Activated CD8-positive, alpha-beta T cell treated with anti-CD3 and anti-CD28 coated beads for 36 hours (primary cell): Measurements from ENCODE around the gene AMOT. TPM values are rescaled to one million over a fixed set of nuclear protein-coding genes. Genes with fewer than 3 reads are reported as not detected.

Experiments
- ATAC-seq: fragments of 200-7000 bp; cut with Tn5 transposase; one replicate; pipeline ENCODE4 v1.10.0; 2021; ENCODE audit warnings: mild to moderate bottlenecking, moderate library complexity
- CTCF ChIA-PET: fragments of 350-600 bp; sonication (Branson Sonifier 250); formaldehyde crosslinking; loops from one replicate; lab custom pipeline; 2021; ENCODE audit warnings: antibody characterized with exemption; lab: Charles Lee
- POLR2A ChIA-PET: fragments of 350-600 bp; sonication (Branson Sonifier 250); formaldehyde crosslinking; loops from one replicate; lab custom pipeline; 2021; ENCODE audit warnings: antibody characterized with exemption; lab: Charles Lee
- DNase-seq: peaks from one replicate; pipeline ENCODE4 v3.0.0-alpha.2; 2020
- H3K27ac Mint-ChIP-seq: one replicate; pipeline ENCODE4 v1.8.0; 2021; ENCODE audit warnings: mild to moderate bottlenecking, mixed read lengths
- H3K27me3 Mint-ChIP-seq: one replicate; pipeline ENCODE4 v1.8.0; 2021; ENCODE audit warnings: mixed read lengths
- H3K36me3 Mint-ChIP-seq: one replicate; pipeline ENCODE4 v1.8.0; 2021; ENCODE audit warnings: low read depth, mixed read lengths
- H3K4me1 Mint-ChIP-seq: one replicate; pipeline ENCODE4 v1.8.0; 2021; ENCODE audit warnings: low read depth, mixed read lengths
- H3K4me3 Mint-ChIP-seq: one replicate; pipeline ENCODE4 v1.8.0; 2021; ENCODE audit warnings: mild to moderate bottlenecking, moderate library complexity, mixed read lengths
- H3K9me3 Mint-ChIP-seq: one replicate; pipeline ENCODE4 v1.8.0; 2021; ENCODE audit warnings: mixed read lengths
- intact Hi-C: fragments of 100-400 bp; cut with micrococcal nuclease; formaldehyde crosslinking; loops from one replicate; pipeline ENCODE4 v1.10.0; 2022
- total RNA-seq, 2 experiments: library from RNA; stranded (reverse); gene quantifications; one replicate each; pipeline ENCODE4 v1.2.3, GENCODE V29; 2021
- TF ChIP-seq, protein P1 (sequence below): fragments of 200-600 bp; IDR thresholded peaks from one replicate; pipeline ENCODE4 v1.8.0; 2022; ENCODE audit warnings: antibody characterized with exemption, mild to moderate bottlenecking

Gene AMOT
- total RNA-seq, 2 experiments from 2014 or later = 1.1 to 1.8 TPM

DNA sequence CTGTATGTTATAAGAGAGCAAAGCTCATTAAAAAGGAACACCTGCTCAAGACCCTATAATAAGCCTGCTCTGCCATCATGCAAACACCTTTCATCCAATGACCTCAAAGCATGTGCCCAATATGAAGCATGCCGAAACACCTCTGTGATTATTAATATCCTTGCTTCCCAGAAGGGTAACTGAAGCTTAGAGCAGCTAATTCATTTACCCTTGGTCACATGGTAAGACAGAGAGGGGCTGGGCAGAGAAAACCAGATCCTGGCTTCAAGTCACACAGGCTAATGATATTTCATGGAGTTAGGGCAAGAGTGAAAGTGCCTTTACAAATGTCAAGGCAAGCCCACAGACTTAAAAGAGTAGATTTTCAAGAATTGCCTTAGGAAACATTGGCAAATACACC is 5.6 kb downstream of the AMOT start:
- CTCF ChIA-PET = no interaction called here
- Mint-ChIP-seq H3K9me3 (no peaks in the 10 kb centered on the region), H3K27me3 (peaks cover 3% of the 10 kb centered on the region), H3K4me1 (no peaks in the 10 kb centered on the region), H3K4me3 (no peak overlapping the region), H3K27ac (no peak overlapping the region), H3K36me3 (no peaks in the 10 kb centered on the region)
- TF ChIP-seq, protein P1, sequence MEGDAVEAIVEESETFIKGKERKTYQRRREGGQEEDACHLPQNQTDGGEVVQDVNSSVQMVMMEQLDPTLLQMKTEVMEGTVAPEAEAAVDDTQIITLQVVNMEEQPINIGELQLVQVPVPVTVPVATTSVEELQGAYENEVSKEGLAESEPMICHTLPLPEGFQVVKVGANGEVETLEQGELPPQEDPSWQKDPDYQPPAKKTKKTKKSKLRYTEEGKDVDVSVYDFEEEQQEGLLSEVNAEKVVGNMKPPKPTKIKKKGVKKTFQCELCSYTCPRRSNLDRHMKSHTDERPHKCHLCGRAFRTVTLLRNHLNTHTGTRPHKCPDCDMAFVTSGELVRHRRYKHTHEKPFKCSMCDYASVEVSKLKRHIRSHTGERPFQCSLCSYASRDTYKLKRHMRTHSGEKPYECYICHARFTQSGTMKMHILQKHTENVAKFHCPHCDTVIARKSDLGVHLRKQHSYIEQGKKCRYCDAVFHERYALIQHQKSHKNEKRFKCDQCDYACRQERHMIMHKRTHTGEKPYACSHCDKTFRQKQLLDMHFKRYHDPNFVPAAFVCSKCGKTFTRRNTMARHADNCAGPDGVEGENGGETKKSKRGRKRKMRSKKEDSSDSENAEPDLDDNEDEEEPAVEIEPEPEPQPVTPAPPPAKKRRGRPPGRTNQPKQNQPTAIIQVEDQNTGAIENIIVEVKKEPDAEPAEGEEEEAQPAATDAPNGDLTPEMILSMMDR = no peak
- no peak for ATAC-seq
- POLR2A ChIA-PET = no interaction called here
- DNase-seq = no peak
- intact Hi-C loops = no loop called here

- H3K4me1 Mint-ChIP-seq = no peaks in the 10 kb centered on the region
- ChIA-PET POLR2A (no interaction called here), CTCF (no interaction called here)
- no peaks in the 10 kb centered on the region for H3K36me3 Mint-ChIP-seq
- DNase-seq (no peak), ATAC-seq (no peak)
- H3K4me3 Mint-ChIP-seq = no peak overlapping the region
- H3K27ac Mint-ChIP-seq = no peak overlapping the region
- TF ChIP-seq, protein P1 = no peak
- intact Hi-C loops = no loop called here
- H3K9me3 Mint-ChIP-seq = no peaks in the 10 kb centered on the region
- no peaks in the 10 kb centered on the region for H3K27me3 Mint-ChIP-seq
These were observed 6.4 kb downstream of the AMOT start for GRCh38 chrX:112834031-112834845.

GRCh38 chrX:112832481-112833095 is 8.0 kb downstream of the AMOT start:
- POLR2A ChIA-PET = no interaction called here
- H3K4me3 Mint-ChIP-seq = no peak overlapping the region
- CTCF ChIA-PET = no interaction called here
- H3K36me3 Mint-ChIP-seq = no peaks in the 10 kb centered on the region
- H3K9me3 Mint-ChIP-seq = no peaks in the 10 kb centered on the region
- no peaks in the 10 kb centered on the region for H3K27me3 Mint-ChIP-seq
- DNase-seq = no peak
- no peaks in the 10 kb centered on the region for H3K4me1 Mint-ChIP-seq
- TF ChIP-seq, protein P1 = no peak
- intact Hi-C loops = no loop called here
- ATAC-seq = no peak
- H3K27ac Mint-ChIP-seq = no peak overlapping the region

DNA sequence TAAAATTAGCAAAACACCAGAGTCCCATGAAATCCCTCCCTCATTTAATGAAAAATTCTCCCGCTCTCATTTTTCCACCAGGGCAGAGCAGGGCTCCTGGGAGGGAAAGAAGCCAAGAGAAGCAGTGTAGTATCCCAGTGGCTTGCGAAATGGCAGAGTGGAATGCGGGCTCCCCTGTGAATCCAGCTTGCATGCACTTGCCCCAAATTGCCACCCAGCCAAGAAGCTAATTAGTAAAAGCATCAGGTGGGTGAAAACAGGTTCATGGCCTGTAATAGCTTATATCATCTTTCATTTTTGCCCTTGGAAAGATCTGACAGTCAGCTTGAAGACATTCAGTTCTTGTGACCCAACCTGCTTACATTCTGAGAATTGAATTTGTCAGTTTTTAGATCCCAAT is 10.1 kb downstream of the AMOT start:
- H3K4me3 Mint-ChIP-seq = no peak overlapping the region
- ATAC-seq (no peak), DNase-seq (no peak)
- no peak overlapping the region for H3K27ac Mint-ChIP-seq
- H3K27me3 Mint-ChIP-seq = no peaks in the 10 kb centered on the region
- intact Hi-C loops = no loop called here
- ChIA-PET POLR2A (no interaction called here), CTCF (no interaction called here)
- no peaks in the 10 kb centered on the region for H3K36me3 Mint-ChIP-seq
- H3K4me1 Mint-ChIP-seq = no peaks in the 10 kb centered on the region
- H3K9me3 Mint-ChIP-seq = no peaks in the 10 kb centered on the region
- TF ChIP-seq, protein P1 = no peak

GRCh38 chrX:112827292-112827903 is 13.2 kb downstream of the AMOT start:
- ChIA-PET POLR2A (interaction anchor here (0.6 kb wide), 1 partner anchor 1601 kb away, joined by 3 read pairs; no protein-coding TSS in a partner anchor), CTCF (no interaction called here)
- Mint-ChIP-seq H3K4me3 (no peak overlapping the region), H3K27ac (no peak overlapping the region), H3K9me3 (no peaks in the 10 kb centered on the region), H3K27me3 (no peaks in the 10 kb centered on the region), H3K36me3 (no peaks in the 10 kb centered on the region), H3K4me1 (no peaks in the 10 kb centered on the region)
- intact Hi-C loops = no loop called here
- TF ChIP-seq, protein P1 = no peak
- DNase-seq (no peak), ATAC-seq (no peak)
